TTC549 (cell line): ENCODE measurements around the gene PDLIM1.

Experiments used
- FAIRE-seq: peaks from 2 replicates; lab custom pipeline; 2012; peaks lifted over from hg19 to GRCh38; lab: Jason Lieb, UNC

PDLIM1 gene

DNA sequence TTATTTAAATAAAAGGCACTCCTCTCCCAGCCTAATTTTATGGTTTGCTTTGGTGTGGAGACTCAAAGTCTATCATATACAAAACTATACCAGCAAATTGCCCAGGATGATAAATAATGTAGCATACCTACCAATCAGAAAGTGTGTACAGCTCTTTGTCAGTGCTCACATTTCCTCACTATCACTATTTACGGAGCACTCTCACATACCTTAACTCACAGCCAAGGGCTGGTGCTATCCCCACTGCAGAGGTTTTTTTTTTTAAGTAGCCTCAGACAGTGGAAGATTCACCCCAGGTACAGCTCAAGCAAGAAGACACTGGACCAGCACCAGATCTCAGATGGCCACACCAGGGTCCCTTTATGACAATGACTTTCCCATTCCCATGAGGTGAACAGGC, 2.5 kb downstream of the PDLIM1 start:
- no peak for FAIRE-seq

DNA sequence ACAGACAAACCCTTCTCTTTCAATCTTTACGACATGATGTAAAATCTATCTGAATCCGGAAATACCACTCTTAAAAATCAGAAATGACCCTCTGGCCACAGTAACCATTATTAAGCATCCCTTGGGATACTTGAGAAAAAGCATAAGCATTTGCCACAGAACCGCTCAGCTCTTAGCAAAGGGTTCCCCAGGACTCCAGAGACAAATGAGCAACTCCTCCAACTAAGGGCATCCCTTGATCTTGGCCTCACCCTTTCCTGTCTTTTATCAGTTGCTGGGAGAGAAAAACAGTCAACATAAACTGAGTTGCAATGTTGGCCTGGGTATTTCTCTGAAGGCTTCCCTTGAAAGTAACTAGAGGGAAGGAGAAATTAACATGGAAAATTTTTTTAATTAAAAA, 3.5 kb downstream of the PDLIM1 start:
- FAIRE-seq = no peak

DNA sequence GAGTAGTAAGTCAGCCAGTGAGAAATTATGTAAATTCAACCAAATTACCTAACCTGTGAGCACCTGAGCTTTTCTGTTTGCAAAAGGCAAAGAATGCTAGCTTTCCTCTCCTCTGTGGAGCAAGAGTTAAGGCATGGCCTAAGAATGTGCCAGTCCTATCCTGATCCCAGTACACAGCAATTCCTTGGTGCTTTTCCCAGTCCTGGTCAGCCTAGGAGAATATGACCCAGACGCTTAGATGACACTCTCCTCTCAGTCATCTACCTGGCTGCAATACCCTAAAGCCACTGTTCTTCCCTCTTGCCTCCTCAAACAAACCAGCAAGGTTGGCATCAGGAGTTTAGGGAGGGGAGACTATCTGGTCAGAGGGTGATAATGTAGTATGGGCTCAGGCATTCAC, 4.1 kb downstream of the PDLIM1 start:
- no peak for FAIRE-seq

DNA sequence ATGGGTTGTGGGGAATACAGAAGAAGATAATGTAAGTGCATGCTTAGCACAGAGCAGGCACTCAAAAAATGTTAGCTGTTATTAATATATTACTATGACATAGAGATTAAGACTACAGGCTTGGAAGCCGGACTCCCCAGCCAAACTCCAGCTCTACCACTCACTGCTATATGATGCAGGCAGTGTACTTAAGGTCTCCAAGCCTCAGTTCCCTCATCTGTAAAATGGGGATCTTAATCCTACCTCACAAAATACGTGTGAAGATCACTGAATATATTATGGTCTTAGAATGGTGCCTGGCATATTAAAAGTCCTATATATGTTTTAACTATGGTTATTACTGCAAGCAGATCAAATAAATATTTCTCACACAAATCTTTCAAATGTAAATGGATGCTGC, 5.2 kb downstream of the PDLIM1 start:
- FAIRE-seq = no peak

DNA sequence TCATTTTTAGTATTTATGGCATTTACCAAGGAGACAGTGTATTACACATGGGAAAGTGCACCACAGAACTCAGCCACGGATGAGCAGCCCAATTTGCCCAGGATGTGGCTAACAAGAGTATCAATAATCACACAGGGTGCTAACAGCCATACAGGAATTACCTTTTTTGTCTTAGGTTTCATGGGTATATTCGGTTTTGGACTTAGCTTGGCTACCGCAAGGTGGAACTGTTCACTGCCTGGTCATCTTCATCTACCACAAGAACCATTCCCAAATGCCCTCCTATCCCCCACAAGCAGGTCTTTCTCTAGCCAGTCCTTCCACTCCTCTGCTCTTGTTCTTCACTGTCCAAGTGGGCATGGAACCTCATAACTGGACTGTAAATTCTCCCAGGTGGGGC, 6.0 kb downstream of the PDLIM1 start:
- FAIRE-seq = no peak

GRCh38 chr10:95282107-95282506, 8.7 kb downstream of the PDLIM1 start:
- no peak for FAIRE-seq

GRCh38 chr10:95281206-95281605, 9.6 kb downstream of the PDLIM1 start:
- FAIRE-seq = no peak

DNA sequence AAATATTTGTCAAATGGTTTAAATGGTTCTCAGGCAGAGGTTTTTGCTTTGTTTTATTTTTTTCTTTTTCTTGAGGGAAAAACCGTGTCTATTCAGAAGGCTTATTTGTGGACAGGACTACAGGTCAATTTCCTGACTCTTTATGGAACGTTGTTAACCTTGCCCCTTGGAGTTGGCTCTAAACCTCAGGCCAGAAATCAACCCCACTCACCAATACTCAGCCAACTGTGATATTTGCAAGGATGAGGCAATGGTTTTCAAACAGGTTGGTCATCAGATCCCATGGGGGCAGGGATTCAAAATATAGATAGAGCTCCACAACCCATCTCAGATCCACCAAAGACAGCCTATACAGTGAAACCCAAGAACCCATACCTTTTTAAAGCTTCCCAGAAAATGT, 10.2 kb downstream of the PDLIM1 start:
- no peak for FAIRE-seq

DNA sequence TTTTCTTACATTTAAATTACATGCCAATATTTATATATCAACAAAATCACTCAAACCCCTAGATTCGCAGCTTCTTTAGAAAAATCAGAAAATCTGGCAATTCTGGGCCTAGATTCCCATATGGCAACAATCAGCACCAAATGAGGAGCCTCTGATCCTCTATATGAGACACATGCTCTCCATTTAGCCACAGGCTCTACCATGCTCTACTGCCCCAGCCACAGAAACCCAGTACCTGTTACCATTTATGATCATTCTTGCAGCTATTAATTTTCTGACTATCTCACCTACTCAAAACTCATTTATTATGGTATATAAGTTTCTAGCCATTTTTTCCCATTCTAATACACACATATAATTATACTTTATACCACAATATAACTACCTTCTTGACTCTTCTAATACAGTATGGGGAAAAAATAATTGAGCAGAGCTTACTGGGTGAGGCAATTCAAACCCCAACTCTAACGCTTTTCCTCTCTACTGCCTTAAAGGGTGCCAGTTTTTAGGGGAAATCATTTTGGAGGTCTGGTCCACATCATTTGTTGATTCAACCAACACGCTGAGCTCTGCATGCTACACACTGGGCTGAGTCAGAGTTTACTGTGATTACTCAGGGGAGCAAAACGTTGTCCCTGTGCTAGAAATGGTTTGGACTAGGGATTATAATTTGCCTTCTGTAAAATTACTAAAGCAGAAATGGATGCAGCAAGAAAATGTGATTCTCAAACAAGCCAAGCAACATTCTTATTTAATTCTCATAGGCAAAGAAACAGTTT, 11.6 kb downstream of the PDLIM1 start:
- no peak for FAIRE-seq

- FAIRE-seq = no peak
Observed at GRCh38 chr10:95278061-95278988, 12.5 kb downstream of the PDLIM1 start.

DNA sequence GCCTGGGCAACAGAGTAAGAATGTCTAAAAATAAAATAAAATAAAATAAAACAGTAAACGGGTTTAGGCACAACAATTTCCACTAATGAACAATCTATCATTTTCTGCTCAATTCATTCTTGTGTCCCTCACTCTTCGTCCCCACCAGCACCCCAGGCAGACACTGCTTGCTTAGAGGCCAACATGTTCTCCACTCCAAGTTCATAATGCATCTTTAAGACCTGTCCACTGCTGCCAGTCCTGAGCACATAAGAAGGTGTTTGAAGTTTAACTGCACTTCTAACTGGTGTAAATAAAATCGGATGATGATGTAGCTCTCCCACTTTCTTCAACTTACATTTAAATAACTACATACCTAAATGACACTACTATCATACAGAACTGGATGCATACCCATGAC, 13.2 kb downstream of the PDLIM1 start:
- no peak for FAIRE-seq

- FAIRE-seq = no peak
Observed at GRCh38 chr10:95277201-95277570, 13.6 kb downstream of the PDLIM1 start.

GRCh38 chr10:95276367-95277200, 14.2 kb downstream of the PDLIM1 start:
- FAIRE-seq = no peak

DNA sequence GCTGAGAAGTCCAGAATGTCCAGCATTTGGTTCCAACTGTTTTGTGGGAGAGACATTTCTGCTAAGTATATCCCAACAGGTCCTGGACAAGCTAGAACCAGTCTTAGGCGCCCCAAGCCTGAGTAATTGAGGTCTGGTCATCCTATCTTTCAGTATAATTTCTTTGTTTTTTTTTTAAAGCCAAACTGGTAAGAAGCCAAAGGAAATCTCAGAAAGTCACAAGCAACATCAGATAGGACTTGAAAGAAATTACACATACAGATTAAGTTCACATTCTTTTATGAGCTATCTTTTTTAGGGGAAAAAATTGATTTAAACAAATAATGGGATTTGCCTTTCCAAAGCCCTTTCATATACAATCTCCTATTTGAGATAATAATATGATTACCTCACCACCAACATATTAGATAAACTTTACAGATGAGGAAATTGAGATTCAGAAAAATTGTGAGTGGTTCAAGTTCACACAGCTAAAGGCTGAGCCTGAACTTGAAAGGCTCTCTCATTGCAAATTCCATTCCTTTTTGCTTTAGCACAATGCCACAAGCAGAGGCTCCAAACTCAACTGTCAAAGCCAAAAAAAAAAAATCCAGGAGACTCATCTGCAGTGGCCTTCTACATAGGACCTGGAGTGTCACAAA, 15.0 kb downstream of the PDLIM1 start:
- FAIRE-seq = no peak

GRCh38 chr10:95273393-95274312, 17.1 kb downstream of the PDLIM1 start:
- FAIRE-seq = no peak

- no peak for FAIRE-seq
Observed at GRCh38 chr10:95268438-95268837, 22.4 kb downstream of the PDLIM1 start.

- no peak for FAIRE-seq
Observed at GRCh38 chr10:95267251-95267650, 23.6 kb downstream of the PDLIM1 start.

DNA sequence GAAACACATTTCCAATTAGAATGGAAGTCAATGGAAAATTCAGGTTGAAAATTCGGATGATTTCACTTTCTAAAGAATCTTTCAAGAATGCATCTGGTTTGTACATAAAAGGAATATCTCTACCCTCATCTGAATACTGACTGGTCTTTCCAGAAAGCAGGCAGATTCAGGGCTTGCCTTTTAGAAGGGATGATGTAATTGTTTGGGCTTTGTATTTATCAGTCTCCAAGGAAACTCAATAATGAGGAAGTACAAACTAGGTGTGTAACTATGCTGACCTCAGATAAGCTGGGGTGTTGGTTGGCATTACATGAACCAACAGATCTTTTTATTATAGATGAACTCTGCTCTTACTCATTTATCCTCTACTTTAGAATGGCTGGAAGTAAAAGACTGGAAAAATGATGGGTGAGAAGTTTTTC, 24.1 kb downstream of the PDLIM1 start:
- FAIRE-seq = no peak

DNA sequence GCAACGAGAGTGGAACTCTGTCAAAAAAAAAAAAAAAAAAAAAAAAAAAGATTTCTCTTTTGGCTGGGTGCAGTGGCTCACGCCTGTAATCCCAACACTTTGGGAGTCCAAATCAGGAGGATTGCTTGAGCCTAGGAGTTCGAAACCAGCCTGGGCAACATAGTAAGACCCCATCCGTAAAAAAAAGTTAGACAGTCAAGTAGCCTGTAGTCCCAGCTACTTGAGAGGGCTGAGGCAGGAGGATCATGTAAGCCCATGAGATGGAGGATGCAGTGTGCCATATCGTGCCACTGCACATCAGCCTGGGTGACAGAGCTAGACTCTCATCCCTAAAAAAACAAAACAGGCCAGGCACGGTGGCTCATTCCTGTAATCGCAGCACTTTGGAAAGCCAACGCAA, 25.2 kb downstream of the PDLIM1 start:
- no peak for FAIRE-seq

DNA sequence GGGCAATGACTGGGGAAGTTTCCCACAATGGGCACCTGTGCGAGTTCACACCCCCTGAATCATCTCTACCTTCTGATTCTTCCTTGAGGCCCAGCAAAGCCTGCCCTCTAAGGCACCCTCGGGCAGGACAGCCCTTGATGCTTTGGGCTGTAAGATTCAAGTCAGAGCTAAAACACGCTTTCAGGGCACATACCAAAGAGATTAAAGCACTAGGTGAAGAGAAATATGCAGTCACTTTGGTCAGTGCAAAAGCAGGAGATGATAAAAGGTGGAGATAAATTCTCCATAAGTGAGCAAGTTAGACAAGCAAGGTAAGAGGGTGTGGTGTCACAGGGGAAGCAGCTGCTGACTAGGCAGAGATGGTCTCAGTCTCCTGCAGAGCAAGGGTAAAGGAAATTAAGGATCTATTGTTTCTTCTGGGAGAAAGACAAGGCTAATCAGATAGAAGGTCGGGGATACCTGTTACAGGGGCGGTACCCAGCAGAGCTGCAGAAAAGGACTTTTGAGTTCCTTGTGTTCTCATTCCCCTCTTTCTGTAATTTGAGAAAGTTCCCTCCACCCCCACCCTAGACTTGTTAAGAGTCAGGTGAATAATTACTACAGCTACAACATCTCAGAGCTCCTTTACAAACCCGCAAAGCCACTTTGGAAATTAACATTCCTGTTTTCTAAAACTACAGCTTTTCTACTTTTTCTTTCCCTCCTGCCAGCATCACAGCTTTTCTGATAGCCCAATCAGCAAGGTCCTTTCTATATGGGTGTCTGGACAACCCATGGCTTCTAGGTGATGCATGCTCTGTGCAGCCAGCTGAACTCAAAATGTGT, 26.4 kb downstream of the PDLIM1 start:
- no peak for FAIRE-seq
